Natural killer cell (primary cell): ENCODE results near the gene NT5C3B. TPM values are rescaled to one million over a fixed set of nuclear protein-coding genes. Genes with fewer than 3 reads are reported as not detected.
"Not testable (repeated sequence)": the region's sequence is repeated elsewhere in the genome, so short reads cannot be mapped to it uniquely, and the experiment has no call there.

Experiments
- ATAC-seq, 3 donors: fragments of 150-1000 bp in 2 of 3; fragments of 200-7000 bp in 1 of 3; cut with Tn5 transposase; 1 replicate in 1 of 3; 2 replicates in 2 of 3; pipeline ENCODE4 v1.10.0; 2021; ENCODE audit warnings: mild to moderate bottlenecking in 2 of 3, moderate library complexity in 2 of 3
- DNase-seq, 2 donors: peaks; one replicate each; pipeline versions ENCODE4 v3.0.0 to v3.0.0-alpha.2; 2013 to 2021; ENCODE audit warnings: mixed read lengths in 1 of 2
- H3K27ac ChIP-seq: one replicate; pipeline ENCODE4 v1.5.1; 2013; ENCODE audit warnings: mild to moderate bottlenecking, low read length
- H3K27me3 ChIP-seq: one replicate; pipeline ENCODE4 v1.6.1; 2013; ENCODE audit warnings: low read length; ENCODE audit not compliant: control insufficient read depth, insufficient read depth
- H3K36me3 ChIP-seq: one replicate; pipeline ENCODE4 v1.6.1; 2013; ENCODE audit warnings: low read length; ENCODE audit not compliant: control insufficient read depth, insufficient read depth
- H3K4me1 ChIP-seq: one replicate; pipeline ENCODE4 v1.6.1; 2013; ENCODE audit warnings: low read length; ENCODE audit not compliant: control insufficient read depth, insufficient read depth
- H3K4me3 ChIP-seq: one replicate; pipeline ENCODE4 v1.5.1; 2013; ENCODE audit warnings: low read length
- H3K9me3 ChIP-seq: one replicate; pipeline ENCODE4 v1.6.1; 2013; ENCODE audit warnings: low read length; ENCODE audit not compliant: control insufficient read depth, insufficient read depth
- H3K27ac Mint-ChIP-seq, 2 donors: one replicate each; pipeline ENCODE4 v1.8.0; 2022; ENCODE audit warnings: mild to moderate bottlenecking in 2 of 2, mixed read lengths in 2 of 2, moderate library complexity in 1 of 2
- H3K27me3 Mint-ChIP-seq, 2 donors: one replicate each; pipeline ENCODE4 v1.8.0; 2022; ENCODE audit warnings: low read depth in 2 of 2, mixed read lengths in 2 of 2
- H3K36me3 Mint-ChIP-seq: one replicate; pipeline ENCODE4 v1.8.0; 2022; ENCODE audit warnings: mixed read lengths
- H3K4me1 Mint-ChIP-seq, 2 donors: one replicate each; pipeline ENCODE4 v1.8.0; 2022; ENCODE audit warnings: mixed read lengths in 2 of 2
- H3K4me3 Mint-ChIP-seq: one replicate; pipeline ENCODE4 v1.8.0; 2022; ENCODE audit warnings: mild to moderate bottlenecking, moderate library complexity, mixed read lengths
- H3K9me3 Mint-ChIP-seq, 2 donors: one replicate each; pipeline ENCODE4 v1.8.0; 2022; ENCODE audit warnings: mixed read lengths in 2 of 2
- WGBS: methylation state at CpG from one replicate; pipeline ENCODE4 v1.1.7; 2013; ENCODE audit warnings: missing lambda C conversion rate; ENCODE audit not compliant: insufficient coverage; 5-methylcytosine and 5-hydroxymethylcytosine counted together
- intact Hi-C: fragments of 100-400 bp; cut with micrococcal nuclease; formaldehyde crosslinking; loops from one replicate; pipeline ENCODE4 v1.14.2; 2022
- total RNA-seq, 4 donors: library from RNA; stranded (reverse); fragments of 120-200 nt in 1 of 4; gene quantifications; one replicate each; pipeline versions ENCODE4 v1.2.3 to v1.2.4, GENCODE V29; 2013 to 2022
- TF ChIP-seq, protein P1 (sequence below): fragments of 200-600 bp; IDR thresholded peaks from one replicate; pipeline ENCODE4 v1.8.0; 2022; ENCODE audit warnings: antibody characterized with exemption

NT5C3B gene
- total RNA-seq, 3 donors from 2014 or later (not counting 1 experiment from before 2014, with no cell fraction given), result 9.1 to 10.0 (median 9.8) TPM

DNA sequence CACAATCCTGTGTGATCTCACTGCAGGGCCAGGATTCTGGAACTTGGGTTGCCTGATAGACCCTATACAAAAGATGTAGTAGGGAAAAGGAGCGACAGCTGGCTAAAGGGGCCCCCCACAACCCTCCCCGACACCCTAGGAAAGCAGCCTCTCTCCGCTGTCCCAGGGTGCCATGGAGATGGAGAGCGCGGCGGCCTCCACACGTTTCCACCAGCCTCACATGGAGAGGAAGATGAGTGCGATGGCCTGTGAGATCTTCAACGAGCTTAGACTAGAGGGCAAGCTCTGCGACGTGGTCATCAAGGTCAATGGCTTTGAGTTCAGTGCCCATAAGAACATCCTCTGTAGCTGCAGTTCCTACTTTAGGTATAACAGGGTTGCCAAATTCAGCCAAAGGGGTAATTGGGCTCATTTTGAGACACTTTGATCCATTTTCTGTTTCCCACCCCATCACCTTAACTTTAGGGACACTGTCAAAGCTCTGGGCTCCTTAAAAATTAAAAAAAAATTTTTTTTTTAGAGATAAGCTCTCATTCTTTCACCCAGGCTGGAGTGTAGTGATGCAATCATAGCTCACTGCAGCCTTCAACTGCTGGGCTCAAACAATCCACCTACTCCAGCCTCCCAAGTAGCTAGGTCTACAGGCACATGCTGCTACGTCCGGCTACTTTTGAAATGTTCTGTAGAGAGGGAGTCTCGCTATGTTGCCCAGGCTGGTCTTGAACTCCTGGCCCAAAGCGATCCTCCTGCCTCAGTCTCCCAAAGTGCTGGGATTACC lies 1.9 kb upstream of the NT5C3B start, which contains the start of gene KLHL10:
Gene KLHL10 (plus strand): TSS at position 65 of the 778 bp plus-strand sequence. CDS start 108 bp downstream, at position 173.
- Mint-ChIP-seq H3K27me3 (peaks cover 0 to 6% of the 10 kb centered on the region in 2 donors), H3K4me3 (peak within 1 kb of the TSS; percentile 81), H3K4me1 (peaks cover 6% of the 10 kb centered on the region in 2 donors), H3K27ac (no peak within 1 kb of the TSS), H3K36me3 (no peaks in the 10 kb centered on the region), H3K9me3 (no peaks in the 10 kb centered on the region)
- DNase-seq (no peak), ATAC-seq (no peak)
- TF ChIP-seq, protein P1, sequence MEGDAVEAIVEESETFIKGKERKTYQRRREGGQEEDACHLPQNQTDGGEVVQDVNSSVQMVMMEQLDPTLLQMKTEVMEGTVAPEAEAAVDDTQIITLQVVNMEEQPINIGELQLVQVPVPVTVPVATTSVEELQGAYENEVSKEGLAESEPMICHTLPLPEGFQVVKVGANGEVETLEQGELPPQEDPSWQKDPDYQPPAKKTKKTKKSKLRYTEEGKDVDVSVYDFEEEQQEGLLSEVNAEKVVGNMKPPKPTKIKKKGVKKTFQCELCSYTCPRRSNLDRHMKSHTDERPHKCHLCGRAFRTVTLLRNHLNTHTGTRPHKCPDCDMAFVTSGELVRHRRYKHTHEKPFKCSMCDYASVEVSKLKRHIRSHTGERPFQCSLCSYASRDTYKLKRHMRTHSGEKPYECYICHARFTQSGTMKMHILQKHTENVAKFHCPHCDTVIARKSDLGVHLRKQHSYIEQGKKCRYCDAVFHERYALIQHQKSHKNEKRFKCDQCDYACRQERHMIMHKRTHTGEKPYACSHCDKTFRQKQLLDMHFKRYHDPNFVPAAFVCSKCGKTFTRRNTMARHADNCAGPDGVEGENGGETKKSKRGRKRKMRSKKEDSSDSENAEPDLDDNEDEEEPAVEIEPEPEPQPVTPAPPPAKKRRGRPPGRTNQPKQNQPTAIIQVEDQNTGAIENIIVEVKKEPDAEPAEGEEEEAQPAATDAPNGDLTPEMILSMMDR, result no peak
- Histone ChIP-seq H3K27me3 (no peaks in the 10 kb centered on the region), H3K4me1 (peaks cover 14% of the 10 kb centered on the region), H3K4me3 (peak within 1 kb of the TSS; percentile 70), H3K9me3 (no peaks in the 10 kb centered on the region), H3K27ac (no peak within 1 kb of the TSS), H3K36me3 (no peaks in the 10 kb centered on the region)
- intact Hi-C loops, result no loop called here
- 95% methylated on average over 15 of the region's 15 CpGs for WGBS

DNA sequence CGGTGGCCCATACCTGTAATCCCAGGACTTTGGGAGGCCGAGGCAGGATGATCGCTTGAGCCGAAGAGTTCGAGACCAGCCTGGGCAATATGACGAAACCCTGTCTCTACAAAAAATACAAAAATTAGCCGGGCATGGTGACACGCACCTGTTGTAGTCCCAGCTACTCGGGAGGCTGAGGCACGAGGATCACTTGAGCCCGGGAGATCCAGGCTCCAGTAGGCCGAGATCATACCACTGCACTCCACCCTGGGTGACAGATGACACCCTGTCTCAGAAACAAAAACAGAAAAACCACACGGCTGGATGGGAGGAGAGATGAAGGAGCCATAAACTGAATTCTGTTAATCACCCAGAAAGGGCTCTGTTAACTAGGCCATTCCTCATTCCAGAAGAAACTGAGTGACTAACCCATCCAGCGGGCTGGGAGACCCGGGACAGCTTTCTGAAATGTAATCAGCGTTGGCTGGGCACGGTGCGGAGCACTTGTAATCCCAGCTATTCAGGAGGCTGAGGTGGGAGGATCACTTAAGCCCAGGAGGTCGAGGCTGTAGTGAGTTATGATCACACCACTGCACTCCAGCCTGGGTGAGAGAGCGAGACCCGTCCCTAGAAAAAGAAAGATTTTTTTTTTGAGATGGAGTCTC lies 641 bp upstream of the NT5C3B start:
- Histone ChIP-seq H3K27ac (no peak overlapping the region), H3K27me3 (no peaks in the 10 kb centered on the region), H3K4me1 (peaks cover 14% of the 10 kb centered on the region), H3K9me3 (no peaks in the 10 kb centered on the region), H3K4me3 (peak overlapping the region; percentile 70), H3K36me3 (no peaks in the 10 kb centered on the region)
- peak overlapping the region; percentile 81 for H3K4me3 Mint-ChIP-seq
- H3K27ac Mint-ChIP-seq, result no peak overlapping the region
- H3K27me3 Mint-ChIP-seq, result peaks cover 0 to 6% of the 10 kb centered on the region in 2 donors
- no peaks in the 10 kb centered on the region for H3K9me3 Mint-ChIP-seq
- 58% methylated on average over 21 of the region's 21 CpGs for WGBS
- H3K4me1 Mint-ChIP-seq, result peaks cover 6% of the 10 kb centered on the region in 2 donors
- no peak for ATAC-seq
- DNase-seq, result no peak
- TF ChIP-seq, protein P1, result no peak
- H3K36me3 Mint-ChIP-seq, result no peaks in the 10 kb centered on the region
- intact Hi-C loops, result no loop called here

DNA sequence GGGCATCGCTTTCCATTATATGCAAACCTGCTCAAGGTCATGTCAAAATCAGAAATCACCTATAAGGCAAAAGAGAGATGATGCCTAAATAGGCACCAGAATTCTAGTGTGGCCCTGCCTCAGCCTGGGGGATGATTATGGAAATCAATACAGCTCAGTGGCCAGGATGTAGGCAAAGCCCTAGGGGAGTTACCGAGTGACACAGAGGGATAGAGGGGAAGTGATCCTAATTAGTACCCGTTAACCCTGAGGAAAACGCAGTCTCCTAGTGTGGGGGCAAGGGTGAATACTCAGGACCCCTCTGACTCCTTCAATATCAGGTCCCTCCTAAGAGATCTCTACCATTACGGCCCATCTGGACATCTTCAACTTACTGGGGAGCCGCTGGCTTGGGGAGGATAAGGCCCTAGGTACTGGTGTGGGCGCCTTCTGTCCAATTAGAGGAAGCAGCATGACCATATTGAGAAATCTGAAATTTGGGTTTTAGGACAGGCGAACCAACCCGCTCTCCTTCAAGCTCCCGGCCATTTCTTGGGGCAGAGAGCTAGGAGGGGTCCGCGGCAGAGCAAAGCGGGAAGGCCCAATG lies 725 bp downstream of the NT5C3B start:
- TF ChIP-seq, protein P1, result no peak
- H3K36me3 ChIP-seq, result no peaks in the 10 kb centered on the region
- WGBS, result 26% methylated on average over 13 of the region's 13 CpGs
- H3K36me3 Mint-ChIP-seq, result no peaks in the 10 kb centered on the region
- no peak overlapping the region for H3K27ac Mint-ChIP-seq
- peaks cover 0 to 6% of the 10 kb centered on the region in 2 donors for H3K27me3 Mint-ChIP-seq
- peaks cover 6% of the 10 kb centered on the region in 2 donors for H3K4me1 Mint-ChIP-seq
- H3K9me3 Mint-ChIP-seq, result no peaks in the 10 kb centered on the region
- intact Hi-C loops, result no loop called here
- peak overlapping the region; percentile 70 for H3K4me3 ChIP-seq
- no peaks in the 10 kb centered on the region for H3K9me3 ChIP-seq
- H3K4me1 ChIP-seq, result peaks cover 14% of the 10 kb centered on the region
- peak in 2 of 3 donors; percentile 5 to 41 for ATAC-seq
- no peaks in the 10 kb centered on the region for H3K27me3 ChIP-seq
- H3K27ac ChIP-seq, result no peak overlapping the region
- H3K4me3 Mint-ChIP-seq, result peak overlapping the region; percentile 81
- no peak for DNase-seq

DNA sequence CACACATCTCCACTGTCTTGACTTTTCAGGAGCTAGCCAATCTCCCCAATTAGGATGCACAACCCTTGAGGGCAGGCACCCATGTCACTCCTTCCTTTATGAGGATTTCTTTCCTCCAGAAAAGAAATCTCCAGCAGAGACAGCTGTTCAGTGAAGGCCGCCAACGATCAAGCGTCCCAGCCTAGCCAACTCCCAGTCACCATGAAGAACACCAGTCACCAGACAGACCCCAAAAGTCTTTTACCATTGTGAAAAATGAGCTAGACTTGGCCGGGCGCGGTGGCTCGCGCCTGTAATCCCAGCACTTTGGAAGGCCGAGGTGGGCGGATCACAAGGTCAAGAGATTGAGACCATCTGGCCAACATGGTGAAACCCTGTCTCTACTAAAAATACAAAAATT lies 6.1 kb downstream of the NT5C3B start:
- H3K4me1 ChIP-seq, ATAC-seq, DNase-seq, H3K27ac Mint-ChIP-seq, H3K4me3 Mint-ChIP-seq, H3K9me3 ChIP-seq, H3K4me1 Mint-ChIP-seq, H3K27me3 Mint-ChIP-seq, H3K27me3 ChIP-seq, H3K36me3 Mint-ChIP-seq, H3K4me3 ChIP-seq, intact Hi-C loops, H3K9me3 Mint-ChIP-seq, H3K36me3 ChIP-seq, H3K27ac ChIP-seq: not testable (repeated sequence)
- 84% methylated on average over 10 of the region's 10 CpGs for WGBS
